GM18907 (cell line): ENCODE results near the gene SSBP3.

Experiments
- ATAC-seq: cut with Tn5 transposase; IDR thresholded peaks from one replicate; pipeline ENCODE4 v1.9.1; 2021; ENCODE audit warnings: mild to moderate bottlenecking, moderate library complexity; ENCODE audit not compliant: unreplicated experiment

SSBP3 gene

DNA sequence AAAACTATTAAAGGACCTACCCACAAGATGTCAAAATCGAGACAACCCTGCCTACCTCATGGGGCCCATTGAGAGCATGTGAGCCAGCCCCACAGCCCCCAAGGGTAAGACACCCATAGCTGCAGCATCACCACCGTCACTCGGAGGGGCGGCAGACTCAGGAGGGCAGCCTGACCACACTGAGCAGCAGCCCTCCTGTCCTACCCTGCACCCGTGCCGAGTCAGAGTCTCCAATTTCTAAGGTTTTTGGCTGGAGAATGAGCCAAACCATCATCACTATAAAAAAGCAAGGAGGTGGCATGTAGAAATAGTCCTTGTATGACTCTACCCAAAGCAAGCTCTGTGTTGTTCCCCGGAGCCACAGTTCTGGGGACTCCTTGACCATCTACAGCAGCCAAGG is 94.7 kb downstream of the SSBP3 start:
- ATAC-seq, result no peak

DNA sequence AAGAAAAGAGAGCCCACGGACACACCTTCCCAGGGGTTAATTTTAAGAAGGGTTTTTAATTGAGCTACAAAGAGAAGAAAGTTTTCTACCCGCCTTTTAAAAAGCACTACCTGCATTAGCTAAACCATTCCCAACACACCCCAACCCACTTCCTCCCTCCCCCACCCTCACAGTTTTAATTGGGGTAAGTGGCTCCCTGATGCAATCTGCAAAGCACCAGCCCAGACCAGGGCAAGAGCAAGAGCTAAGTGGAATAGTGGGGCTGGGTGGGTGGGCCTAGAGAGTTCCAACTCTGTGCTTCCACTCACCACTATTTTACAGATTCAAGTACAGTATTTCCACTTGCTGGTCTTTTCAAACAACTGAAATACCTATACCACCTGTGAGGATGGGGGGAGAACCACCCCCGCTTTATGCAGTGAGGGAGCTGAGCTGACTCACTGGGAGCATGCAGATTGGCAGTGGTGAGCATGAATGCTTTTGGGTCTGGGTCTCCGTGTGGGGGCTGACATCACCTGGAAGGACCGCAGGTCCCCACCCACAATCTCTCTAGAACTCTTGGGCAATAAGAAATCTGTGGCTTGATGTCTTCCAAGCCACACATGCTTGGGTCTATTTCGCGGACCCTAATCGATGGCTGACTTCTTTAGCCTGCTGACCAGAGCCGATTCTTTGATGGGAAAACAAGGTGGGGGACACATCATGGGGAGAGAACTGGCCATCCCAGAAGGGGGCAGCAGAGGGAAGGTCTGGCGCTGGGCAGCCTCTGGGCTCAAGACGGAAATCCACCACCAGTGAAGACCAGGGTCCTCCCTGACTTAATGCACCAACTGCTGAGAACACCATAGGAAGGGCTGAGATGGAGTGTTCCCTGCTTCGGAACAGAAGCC is 95.5 kb downstream of the SSBP3 start:
- no peak for ATAC-seq

DNA sequence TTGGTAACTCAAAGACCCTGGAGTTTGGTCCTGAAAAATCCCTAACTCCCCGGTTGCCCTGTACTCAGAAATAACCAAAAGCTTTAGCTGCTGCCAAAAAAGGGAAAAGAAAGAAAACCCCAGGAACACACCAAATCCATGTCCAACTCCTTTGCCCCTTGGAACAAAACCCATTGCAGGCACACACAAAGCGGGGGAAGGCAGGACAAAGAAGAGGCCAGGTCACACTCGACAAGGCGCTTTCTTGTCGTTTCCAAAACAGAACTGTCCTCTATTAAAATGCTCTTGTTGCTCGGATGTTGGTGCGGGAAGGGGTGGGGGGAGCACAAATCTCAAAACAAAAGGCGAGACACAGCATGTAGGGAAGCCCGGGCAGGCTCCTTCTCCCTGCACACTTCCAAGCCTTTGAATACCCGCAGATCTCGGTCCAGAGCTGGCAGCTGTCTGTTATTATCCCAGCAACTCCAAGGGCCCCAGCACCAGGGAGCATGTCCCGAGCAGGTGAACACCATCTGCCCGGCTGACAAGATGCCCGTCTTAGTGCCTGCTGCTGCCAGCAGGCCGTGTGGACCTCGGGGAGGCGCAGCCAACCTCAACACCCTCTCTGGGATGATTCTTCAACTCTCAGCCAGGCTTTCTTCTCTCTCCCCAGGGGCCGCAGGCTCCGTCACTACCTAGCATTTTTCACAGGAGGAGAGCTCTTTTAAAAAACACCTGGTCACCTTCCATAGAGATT is 96.4 kb downstream of the SSBP3 start:
- ATAC-seq, result no peak

DNA sequence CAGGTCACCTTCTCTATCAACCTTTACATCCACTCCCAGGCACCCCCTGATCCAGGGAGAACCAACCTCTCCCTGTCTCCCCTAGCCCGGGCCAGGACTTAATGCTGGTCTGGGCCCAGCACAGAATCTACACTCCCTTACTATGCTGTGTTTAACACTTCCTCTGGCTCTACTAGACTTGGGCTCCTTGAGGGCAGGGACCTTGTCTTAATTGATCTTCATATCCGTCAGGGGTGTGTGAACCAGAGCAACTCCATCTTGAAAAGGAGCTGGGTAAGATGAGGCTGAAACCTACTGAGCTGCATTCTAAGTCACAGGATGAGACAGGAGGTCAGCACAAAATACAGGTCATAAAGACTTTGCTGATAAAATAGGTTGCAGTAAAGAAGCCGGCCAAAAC is 98.9 kb downstream of the SSBP3 start:
- no peak for ATAC-seq

DNA sequence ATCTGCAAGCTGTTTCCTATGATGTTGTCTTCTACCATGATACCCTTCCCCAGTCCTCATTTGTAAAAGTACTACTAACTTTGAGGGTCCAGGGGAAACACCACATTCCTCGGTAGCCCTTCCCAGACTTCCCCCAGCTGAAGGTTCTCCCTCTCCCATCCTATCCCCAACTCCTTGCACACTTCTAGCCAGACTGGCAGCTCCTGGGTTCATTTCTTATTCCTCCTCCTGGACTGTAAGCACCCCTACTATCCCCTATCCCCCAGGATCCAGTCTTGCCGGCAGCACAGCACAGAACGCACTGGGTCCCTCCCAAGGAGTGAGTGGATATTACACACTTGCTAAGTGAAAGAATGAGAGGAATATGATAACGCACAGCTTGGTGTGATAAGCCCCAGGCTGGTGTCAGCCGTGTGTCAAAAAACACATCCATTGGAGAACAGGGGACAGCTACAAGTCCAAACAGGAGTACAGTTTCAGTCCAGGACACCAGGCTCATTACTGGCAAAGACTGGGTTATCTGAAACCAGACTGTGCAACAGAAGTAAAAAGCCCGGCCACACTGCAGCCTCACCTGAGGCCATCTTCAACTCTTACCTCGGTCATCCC is 100.2 kb downstream of the SSBP3 start:
- ATAC-seq, result no peak

DNA sequence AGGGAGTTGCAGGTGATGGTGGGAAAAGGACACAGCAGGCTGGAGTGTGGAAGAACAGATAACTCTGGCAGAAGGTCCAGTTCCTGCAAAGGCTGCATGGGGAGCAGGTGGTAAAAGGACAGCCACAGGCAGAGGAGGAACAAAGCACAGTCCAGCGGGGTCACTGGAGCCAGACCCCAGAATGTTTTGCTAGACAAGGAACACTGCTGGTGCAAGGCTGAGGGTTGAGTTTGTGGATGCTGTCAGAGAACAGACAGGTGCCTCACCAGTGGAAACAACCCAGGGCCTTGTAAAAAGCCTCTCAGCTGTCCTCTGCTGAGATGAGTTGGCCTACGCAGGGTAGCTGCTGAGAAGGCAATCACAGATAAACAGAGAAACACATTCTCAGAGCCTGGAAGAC is 101.7 kb downstream of the SSBP3 start:
- ATAC-seq, result no peak

DNA sequence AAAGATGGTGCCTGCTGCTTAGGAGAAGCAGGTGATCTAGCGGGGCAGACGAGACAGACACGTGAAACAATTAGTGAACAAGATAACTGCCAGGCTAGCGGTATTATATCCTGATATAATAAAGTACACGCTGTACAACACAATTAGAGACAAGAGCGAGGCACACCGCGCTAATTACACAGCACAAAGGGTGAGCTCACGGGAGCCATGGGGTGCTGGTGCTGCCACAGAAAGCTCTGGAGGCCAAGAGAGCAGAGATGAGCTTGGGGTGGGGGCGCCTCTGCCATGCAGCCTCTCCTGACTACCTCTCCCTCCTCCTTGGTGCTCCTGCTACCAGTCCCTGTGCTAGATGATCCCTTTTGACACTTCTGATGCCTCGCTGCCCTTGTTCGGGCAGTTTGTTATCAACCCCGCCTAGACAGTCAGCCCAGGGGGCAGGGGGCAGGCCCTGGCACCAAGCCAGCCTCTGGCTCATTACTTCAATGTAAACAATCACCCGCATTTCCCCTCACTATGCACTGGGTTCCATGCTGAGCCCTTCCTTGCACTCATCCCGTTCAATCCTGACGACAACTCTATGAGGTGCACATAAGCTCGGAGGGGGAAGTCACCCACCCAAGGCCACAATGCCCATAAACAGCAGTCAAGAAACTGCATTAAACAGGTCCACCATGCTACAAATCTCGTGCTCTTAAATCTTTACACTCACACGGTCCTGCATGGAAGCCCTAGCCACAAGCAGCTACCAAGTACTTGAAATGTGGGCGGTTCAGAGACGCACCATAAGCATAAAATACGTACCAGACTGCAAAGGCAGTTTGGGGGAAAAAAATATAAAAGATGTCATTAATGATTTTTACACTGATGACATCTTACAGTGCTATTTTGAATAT is 103.0 kb downstream of the SSBP3 start:
- no peak for ATAC-seq

DNA sequence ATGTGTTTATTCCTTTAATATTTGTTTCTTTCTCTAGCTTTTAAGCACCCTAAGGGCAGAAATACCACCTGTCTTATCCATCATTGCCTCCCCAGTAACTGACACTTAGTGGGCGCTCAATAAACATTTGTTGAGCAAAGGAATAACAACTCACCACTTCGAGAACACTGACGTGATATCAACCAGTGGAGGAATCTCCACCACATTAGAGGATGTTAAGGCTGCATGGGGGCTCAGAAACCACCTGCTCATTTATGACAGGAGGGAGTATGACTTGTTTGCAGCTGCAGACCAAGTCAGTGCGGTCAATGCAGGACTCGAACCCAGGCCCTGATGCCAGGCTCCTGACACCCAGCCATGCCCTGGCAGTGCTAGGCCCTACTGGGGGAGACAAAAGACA is 103.6 kb downstream of the SSBP3 start:
- ATAC-seq, result no peak

DNA sequence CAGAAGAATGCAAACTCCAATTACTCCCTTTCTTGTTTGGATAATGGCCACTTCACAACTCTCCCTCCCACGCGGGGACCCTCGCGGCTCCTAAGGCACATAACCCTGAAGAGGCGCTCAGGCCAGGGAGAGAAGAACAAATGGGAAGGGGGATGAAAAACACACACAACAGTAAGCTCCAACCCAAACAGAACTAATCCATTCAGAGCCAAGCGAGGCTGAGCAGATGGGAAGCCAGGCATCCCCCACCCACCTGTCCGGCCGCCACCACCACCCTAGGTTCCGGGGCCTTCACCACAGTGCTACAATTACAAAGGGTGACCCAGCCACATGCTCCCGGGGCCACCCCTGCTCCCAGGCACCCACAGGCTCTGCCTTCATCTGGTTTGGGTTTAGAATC is 104.7 kb downstream of the SSBP3 start:
- no peak for ATAC-seq

DNA sequence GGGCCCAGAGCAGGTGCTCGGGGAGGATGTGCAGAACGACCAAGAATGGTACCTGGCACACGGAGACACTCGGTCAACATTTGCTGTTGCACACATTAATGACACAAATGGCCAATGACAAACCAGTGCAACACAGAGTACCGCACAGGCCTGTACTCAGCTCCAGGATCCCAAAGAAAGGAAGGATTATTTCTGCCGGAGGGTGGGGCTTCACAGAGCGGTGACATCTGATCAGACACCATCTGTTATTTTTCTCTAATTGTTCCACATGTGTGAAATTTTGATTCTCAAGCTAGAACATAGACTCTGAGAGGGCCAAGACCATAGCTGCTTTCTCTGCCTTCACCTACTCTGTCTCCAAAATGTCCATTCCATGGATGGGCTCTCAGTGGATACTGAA is 105.8 kb downstream of the SSBP3 start:
- no peak for ATAC-seq

DNA sequence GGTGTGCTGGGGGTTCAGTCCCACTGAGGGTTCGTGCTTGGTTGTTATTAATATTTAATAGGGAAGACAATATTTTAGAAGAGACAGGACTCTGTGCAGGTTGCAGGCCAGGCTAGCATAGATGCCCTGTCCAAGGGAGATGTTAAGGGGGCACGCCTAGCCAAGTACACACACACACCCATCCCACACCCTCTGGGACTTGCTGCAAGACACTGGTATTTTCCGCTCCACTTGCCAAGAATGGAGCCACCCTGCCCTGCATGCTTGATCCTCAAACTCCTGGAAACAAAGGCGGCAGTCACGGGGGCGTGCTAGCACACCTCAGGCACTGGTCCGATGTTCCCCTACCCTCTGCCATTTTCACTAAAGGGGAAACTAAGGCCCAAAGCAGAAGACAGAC is 107.2 kb downstream of the SSBP3 start:
- ATAC-seq, result no peak

DNA sequence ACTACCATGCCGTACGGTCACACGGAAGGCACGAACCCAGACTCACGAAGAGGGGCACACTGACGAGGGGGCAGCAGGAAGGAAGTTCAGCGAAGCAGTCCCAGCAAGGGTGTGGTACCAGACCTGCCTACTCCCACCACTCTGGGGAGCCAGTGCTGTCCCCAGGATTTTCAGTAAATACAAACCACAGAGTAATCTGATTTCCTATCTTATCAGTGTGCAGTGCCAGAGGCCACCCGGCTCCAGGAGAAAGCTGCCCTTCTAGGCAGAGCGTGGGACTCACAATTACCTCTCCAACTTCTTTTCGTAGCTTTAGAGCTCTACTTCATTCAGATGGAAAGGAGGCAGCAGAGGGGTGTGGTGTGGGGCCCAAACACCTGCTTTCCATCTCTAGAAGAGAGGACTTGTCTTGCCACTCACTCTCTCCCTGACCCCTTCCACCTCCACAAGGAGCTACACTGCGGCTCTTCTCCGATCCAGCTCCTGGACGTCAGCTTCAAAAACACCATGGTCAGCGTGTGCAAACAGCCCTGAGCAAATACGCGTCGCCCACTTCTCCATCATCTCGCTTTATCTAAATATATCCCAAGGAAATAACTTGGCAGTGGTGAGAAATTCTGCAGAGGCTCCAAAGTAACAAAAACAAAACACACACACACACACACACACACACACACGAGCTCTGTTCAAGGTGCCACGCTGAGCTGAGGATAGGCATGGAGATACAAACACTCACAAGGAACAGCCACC is 107.7 kb downstream of the SSBP3 start:
- no peak for ATAC-seq

DNA sequence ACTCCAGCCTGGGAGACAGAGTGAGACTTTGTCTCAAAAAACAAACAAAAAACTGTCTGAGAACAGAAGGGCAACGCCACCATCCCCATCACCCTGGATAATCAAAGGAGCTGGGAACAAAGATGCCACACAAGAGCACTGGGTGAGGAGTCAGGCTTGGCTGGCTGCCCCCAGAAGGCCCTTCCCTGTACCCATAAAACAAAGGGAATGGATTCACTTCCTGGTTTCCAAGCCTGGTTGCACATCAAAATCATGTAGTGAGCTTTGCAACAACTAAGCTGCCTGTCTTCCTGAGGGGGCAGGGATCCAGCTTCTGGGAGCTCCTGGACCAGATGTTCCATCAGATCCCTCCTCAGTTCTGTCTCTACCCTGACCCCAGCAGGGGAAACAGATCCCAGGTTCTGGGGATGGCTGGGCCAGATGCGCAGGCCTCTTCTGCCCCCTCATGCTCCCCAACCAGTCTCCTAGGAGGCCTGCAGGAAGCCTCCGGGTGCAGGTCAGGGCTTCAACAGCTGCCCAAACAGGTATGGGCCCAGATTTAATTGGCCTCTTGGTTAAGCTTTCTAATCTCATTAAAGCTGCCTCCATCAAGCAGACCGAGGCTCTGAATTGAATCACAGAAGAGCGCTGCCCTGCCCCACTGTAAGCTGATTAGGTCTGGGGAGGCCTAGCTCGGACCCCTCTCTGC is 108.5 kb downstream of the SSBP3 start:
- ATAC-seq, result no peak

DNA sequence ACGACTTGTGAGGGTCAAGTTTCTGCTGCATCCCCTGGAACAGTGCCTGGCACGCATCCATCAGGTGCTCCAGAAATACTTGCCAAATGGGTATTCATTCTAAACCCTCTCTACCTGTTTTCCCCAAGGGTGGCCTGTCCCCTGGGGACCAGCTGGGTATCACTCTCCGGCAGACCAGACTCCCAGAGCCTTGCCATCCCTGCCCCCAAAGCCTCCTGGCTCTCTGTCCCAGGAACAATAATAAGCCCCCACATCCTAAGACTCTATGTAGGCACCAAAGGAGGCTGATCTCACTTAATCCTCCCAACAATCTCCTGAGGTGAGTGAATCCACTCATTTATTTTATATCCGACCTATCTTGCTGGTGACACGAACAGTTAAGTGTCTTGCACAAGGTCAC is 109.5 kb downstream of the SSBP3 start:
- ATAC-seq, result no peak

DNA sequence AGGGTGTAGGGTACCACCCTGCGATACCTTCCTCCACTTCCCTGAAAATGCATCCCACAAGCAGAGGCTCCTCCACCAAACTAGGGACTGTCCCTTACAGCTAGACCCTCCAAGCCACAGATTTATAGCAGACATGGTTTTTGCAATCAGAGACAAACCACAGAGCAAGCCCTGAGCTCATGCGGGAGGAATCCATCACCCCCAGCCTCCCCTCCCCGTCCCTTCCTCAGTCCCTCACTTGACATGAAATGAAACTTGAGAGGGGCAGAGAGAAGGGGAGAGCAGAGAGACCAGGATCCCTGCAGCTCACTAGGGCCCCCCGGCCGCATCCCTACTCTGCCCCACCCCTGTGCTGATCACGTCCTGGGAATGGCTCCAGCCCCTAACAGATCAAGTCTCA is 111.3 kb downstream of the SSBP3 start:
- ATAC-seq, result no peak

DNA sequence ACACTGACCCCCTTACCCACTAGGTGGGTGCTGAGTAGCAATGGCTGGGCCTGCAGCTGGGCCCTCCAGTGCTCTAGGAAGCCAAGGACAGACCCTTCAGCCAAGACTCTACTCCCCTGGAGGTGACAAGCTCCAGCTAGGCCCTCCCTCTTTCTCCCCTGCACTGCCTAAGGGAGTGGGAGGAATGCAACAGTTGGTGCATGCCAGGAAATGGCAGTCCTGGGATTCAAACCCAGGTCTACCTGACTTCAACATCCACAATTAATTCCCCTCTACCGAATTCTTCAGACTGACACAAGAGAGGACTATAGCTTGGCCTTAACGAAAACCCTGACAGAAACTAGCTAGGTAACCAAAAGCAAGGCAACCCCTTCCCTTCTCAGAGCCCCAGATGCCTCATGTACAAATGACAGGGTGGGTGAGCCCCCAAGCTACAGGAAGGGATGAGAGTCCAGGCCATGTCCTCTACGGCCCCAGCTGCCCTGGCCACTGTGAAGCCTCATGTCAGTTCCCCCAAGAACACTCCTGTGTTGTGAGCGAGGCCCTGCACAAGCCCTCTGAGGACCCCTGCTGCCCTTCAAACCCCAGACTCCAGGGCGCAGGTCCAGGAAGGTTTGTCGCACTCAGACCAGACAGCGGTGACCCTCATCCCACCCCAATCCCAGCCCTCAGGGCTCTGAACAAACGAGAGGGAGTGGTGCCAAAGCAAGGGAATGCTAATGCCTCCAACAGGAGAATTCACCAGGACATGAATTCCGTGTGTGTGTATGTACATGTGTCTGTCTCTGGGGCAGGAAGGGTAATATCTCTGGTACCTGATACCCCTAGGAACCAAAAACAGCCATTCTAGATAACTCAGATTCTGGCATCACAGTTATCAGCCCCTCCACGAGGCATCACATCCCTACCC is 113.9 kb downstream of the SSBP3 start:
- ATAC-seq, result no peak

DNA sequence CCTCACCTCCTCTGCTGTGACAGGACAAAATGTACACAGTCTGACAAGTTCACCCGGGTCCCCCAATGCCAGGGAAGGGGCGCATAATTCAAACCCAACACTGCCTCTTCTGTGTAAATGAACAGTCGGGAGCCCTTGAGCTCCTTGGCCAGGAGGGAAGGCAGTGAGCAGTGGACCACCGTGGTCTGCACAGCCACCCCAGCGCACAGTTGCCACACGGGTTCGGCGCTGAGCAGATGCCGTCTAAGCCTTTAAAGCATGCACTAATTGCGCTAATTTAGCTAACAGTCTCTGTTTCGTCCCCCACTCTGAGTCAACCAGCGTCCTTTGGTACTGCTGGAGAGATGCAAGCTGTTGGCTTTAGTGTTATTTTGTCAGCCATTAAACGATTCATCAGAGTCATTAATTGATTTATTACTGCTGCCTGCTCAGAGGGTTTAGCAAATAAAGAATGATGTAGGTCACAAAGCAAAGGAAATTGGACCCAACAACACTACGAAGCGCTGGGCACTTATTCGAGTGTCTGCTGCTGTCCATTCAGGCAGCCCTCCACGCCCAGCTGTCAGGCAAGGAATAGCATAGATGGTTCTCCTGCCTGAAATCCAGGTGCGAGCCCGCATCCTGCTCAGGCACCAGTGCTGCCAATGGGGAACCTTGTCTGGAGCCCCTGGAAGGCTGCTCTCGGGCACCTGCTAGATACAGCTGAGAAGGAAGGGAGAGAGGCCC is 114.8 kb downstream of the SSBP3 start:
- ATAC-seq, result no peak
